Measurements from ENCODE around the gene PIK3C3. TPM values are rescaled to one million over a fixed set of nuclear protein-coding genes. Genes with fewer than 3 reads are reported as not detected.
"Not testable (repeated sequence)": the region's sequence is repeated elsewhere in the genome, so short reads cannot be mapped to it uniquely, and the experiment has no call there.

The PIK3C3 gene
- polyA plus RNA-seq, 1 of the 3 experiments (the other 2 are of a cell fraction), result 26.9 TPM

GRCh38 chr18:42047721-42048120 lies 92.7 kb downstream of the PIK3C3 start:
- H2AFZ ChIP-seq (ENCODE audit: low read depth), result no peak overlapping the region
- no peak for DNase-seq
- H3K79me2 ChIP-seq (ENCODE audit: insufficient read depth), result no peaks in the 10 kb centered on the region
- TF ChIP-seq FOXJ3 (CRISPR knock-in tag; IDR thresholded peaks at IDR 0.05) (no peak), RAD21 (IDR thresholded peaks at IDR 0.05; ENCODE audit: low read length) (no peak), TEAD4 (IDR thresholded peaks at IDR 0.05; ENCODE audit: borderline replicate concordance, insufficient read depth) (no peak)
- CTCF ChIA-PET, result interaction anchor here (1.2 to 1.7 kb wide), 4 partner anchors 17 to 28 kb away, joined by 3 to 7 read pairs (median 5); no protein-coding TSS in a partner anchor
- no peaks in the 10 kb centered on the region for H4K20me1 ChIP-seq (ENCODE audit: insufficient read depth)
- H3K9me2 ChIP-seq, result no peaks in the 10 kb centered on the region
- peak overlapping the region in 1 of 2 experiments; percentile 18; a peak in 2 of 4 replicates for H3K27ac ChIP-seq (ENCODE audit: low read depth in 2 of 2, low read length in 1 of 2)
- H3K27me3 ChIP-seq (ENCODE audit: insufficient read depth), result no peaks in the 10 kb centered on the region
- H3K9ac ChIP-seq, result no peak overlapping the region
- POLR2A ChIA-PET, result no interaction called here
- no peak overlapping the region for H3K4me3 ChIP-seq (ENCODE audit: low read depth in 2 of 2, low read length in 1 of 2)
- H3K4me1 ChIP-seq (ENCODE audit: control insufficient read depth in 1 of 2, insufficient read depth in 2 of 2, low read depth in 1 of 2, low read length in 1 of 2), result peaks cover 0 to 19% of the 10 kb centered on the region in 2 experiments; a peak in 2 of 4 replicates
- H3F3A ChIP-seq (replicated peaks; ENCODE audit: insufficient read depth), result peaks cover 28% of the 10 kb centered on the region
- H3K9me3 ChIP-seq, result no peaks in the 10 kb centered on the region
- H3K4me2 ChIP-seq, result no peak overlapping the region
- peaks cover 62 to 72% of the 10 kb centered on the region in 2 experiments for H3K36me3 ChIP-seq (replicated peaks in 1 of 2; ENCODE audit: control insufficient read depth in 1 of 2, insufficient read depth in 2 of 2, low read length in 1 of 2)

- Histone ChIP-seq H3F3A (replicated peaks; ENCODE audit: insufficient read depth) (peaks cover 30% of the 10 kb centered on the region), H3K9me3 (no peaks in the 10 kb centered on the region), H3K9me2 (no peaks in the 10 kb centered on the region), H4K20me1 (ENCODE audit: insufficient read depth) (no peaks in the 10 kb centered on the region), H3K27me3 (ENCODE audit: insufficient read depth) (no peaks in the 10 kb centered on the region), H2AFZ (ENCODE audit: low read depth) (no peak overlapping the region), H3K79me2 (ENCODE audit: insufficient read depth) (no peaks in the 10 kb centered on the region), H3K9ac (no peak overlapping the region), H3K4me2 (no peak overlapping the region), H3K36me3 (replicated peaks in 1 of 2; ENCODE audit: control insufficient read depth in 1 of 2, insufficient read depth in 2 of 2, low read length in 1 of 2) (peaks cover 57 to 73% of the 10 kb centered on the region in 2 experiments), H3K4me3 (ENCODE audit: low read depth in 2 of 2, low read length in 1 of 2) (no peak overlapping the region), H3K27ac (ENCODE audit: low read depth in 2 of 2, low read length in 1 of 2) (peak overlapping the region in 1 of 2 experiments; percentile 18; a peak in 2 of 4 replicates), H3K4me1 (ENCODE audit: control insufficient read depth in 1 of 2, insufficient read depth in 2 of 2, low read depth in 1 of 2, low read length in 1 of 2) (peaks cover 0 to 23% of the 10 kb centered on the region in 2 experiments; a peak in 2 of 4 replicates)
- WGBS (ENCODE audit: low lambda C conversion rate), result 75% methylated on average over 2 of the region's 2 CpGs
- TF ChIP-seq JUND (IDR thresholded peaks at IDR 0.05) (peak; percentile 39; the same call in 1 of the 2 replicates), USF2 (IDR thresholded peaks at IDR 0.05; ENCODE audit: borderline replicate concordance, low read depth, low read length) (no peak), TCF12 (IDR thresholded peaks at IDR 0.05) (peak; percentile 32; the same call in 1 of the 2 replicates), FOSL2 (IDR thresholded peaks at IDR 0.05; ENCODE audit: borderline replicate concordance, low read depth) (peak; percentile 38; the same call in 1 of the 2 replicates)
- DNase-seq, result no peak
- ChIA-PET CTCF (interaction anchor here (1.1 to 1.7 kb wide), 5 partner anchors 17 to 29 kb away, joined by 3 to 7 read pairs (median 5); no protein-coding TSS in a partner anchor), POLR2A (no interaction called here)
Measured at GRCh38 chr18:42048158-42048557, 93.1 kb downstream of the PIK3C3 start.

- H3K27me3 ChIP-seq (ENCODE audit: insufficient read depth); H3K4me3 ChIP-seq (ENCODE audit: low read depth in 2 of 2, low read length in 1 of 2); H2AFZ ChIP-seq (ENCODE audit: low read depth); H3K9me2 ChIP-seq; H3K4me2 ChIP-seq; H3K9ac ChIP-seq; H3K9me3 ChIP-seq; H3K79me2 ChIP-seq (ENCODE audit: insufficient read depth); DNase-seq; H4K20me1 ChIP-seq (ENCODE audit: insufficient read depth); H3K27ac ChIP-seq (ENCODE audit: low read depth in 2 of 2, low read length in 1 of 2); POLR2A ChIA-PET: not testable (repeated sequence)
- Histone ChIP-seq H3F3A (replicated peaks; ENCODE audit: insufficient read depth) (peaks cover 29% of the 10 kb centered on the region), H3K4me1 (ENCODE audit: control insufficient read depth in 1 of 2, insufficient read depth in 2 of 2, low read depth in 1 of 2, low read length in 1 of 2) (peaks cover 0 to 23% of the 10 kb centered on the region in 2 experiments; a peak in 2 of 4 replicates), H3K36me3 (replicated peaks in 1 of 2; ENCODE audit: control insufficient read depth in 1 of 2, insufficient read depth in 2 of 2, low read length in 1 of 2) (peaks cover 49 to 64% of the 10 kb centered on the region in 2 experiments)
- CTCF ChIA-PET, result interaction anchor here (1.0 to 3.1 kb wide), 4 partner anchors 21 to 65 kb away, joined by 3 to 23 read pairs (median 4); no protein-coding TSS in a partner anchor
- 94% methylated on average over 15 of the region's 15 CpGs for WGBS (ENCODE audit: low lambda C conversion rate)
Measured at GRCh38 chr18:42049536-42049935, 94.5 kb downstream of the PIK3C3 start.

All from SK-N-SH (cell line).